Stromal cell of bone marrow (primary cell): ENCODE results near the gene MON2.
"Not testable (repeated sequence)": the region's sequence is repeated elsewhere in the genome, so short reads cannot be mapped to it uniquely, and the experiment has no call there.

Experiments
- DNase-seq: peaks from one replicate; pipeline ENCODE4 v3.0.0-alpha.2; 2012; ENCODE audit warnings: low read depth

Gene MON2

DNA sequence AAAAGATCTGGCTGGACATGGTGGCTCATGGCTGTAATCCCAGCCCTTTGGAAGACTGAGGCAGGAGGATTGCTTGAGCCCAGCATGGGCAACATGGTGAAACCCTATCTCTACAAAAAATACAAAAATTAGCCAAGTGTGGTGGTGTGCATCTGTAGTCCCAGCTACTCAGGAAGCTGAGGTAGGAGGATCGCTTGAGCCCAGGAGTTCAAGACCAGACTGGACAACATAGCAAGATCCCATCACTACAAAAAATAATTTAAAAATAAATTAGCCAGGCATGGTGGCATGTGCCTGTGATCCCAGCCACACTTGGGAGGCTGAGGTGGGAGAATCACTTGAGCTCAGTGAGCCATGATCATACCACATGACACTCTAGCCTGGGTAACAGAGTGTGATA lies 92.7 kb downstream of the MON2 start:
- DNase-seq, result not testable (repeated sequence)

DNA sequence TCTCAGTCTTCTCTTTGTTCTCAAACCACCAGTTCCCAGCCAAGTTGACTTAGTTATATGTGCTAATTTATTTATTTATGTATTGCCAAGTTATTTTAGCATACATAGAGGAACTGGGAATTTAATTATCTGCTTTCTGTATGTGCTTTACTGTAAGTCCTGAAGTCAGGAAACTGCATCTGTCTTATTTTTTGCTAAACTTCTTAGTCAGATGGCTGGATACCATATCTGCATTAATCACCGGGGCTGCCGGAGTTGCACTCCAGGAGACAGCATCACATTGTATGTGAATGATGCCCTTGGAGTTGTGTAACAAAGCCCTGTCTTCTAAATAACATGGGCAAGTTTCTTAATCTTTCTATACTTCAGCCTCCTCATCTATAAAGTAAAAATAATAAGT lies 96.2 kb downstream of the MON2 start:
- DNase-seq, result peak; percentile 24

DNA sequence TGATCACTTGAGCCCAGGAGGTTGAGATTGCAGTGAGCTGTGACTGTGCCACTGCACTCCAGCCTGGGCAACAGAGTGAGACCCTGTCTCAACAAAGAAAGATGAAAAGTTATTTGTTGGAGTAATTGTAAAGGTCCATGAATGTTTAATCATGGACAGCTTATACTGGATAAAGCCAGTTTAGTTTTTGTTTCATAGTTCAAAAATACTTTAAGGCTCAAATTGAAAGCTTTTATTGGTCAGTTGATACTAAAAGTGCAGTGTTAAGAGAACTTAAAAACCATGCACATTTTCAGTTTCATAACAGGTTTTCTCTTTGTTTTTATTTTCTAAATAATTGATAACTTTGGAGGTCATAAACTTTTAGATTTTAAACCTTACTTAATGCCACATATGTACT lies 108.4 kb downstream of the MON2 start:
- no peak for DNase-seq

DNA sequence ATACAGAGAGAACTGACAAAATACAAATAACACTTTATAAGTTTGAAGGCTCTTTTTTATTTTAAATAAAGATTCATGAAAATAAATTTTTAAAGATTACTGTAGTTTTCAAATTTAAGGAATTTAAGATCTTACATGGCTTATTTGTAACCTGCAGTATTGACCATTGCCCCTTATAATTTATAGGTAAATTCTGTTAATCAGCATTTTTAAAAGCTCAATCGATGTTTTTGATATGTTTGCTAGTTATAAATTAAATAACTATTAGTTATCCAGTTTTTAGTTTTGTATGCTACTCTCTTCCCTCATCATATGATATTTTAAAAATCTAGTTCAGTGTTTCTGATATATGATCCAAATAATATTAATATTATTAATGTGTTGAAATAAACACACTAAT lies 109.9 kb downstream of the MON2 start:
- no peak for DNase-seq

DNA sequence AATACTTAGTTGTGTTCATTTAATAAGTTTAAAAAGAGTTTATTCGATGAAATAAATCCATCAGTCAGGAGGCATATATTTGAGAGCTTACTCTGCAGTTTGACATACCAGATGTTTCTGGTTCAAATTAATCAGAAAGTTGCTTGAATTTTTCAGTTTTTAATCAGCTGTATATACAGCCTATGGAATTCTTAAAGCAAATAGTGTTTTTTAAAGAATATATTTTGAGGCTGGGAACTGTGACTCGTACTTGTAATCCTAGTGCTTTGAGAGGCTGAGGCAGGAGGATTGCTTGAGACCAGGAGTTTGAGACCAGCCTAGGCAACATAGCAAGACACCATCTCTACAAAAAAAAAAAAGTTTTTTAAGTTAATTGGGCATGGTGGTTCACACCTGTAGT lies 112.1 kb downstream of the MON2 start:
- no peak for DNase-seq

- DNase-seq, result peak; percentile 48
Measured at GRCh38 chr12:62581288-62582064, 114.8 kb downstream of the MON2 start.

DNA sequence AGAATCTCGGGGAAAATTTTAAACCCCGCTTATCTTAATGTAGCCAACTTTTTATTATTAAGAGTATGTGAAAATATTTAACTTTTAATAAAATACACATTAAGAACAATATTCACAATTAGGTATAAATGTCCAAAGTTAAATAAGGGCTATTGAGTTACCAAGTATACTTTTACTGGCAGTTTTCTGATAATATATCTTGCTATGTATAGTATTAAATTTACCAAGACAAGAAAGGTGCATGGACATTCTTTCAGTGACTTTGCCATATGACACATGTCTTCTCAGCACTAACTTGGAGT lies 115.4 kb downstream of the MON2 start:
- DNase-seq, result no peak

- no peak for DNase-seq
Measured at GRCh38 chr12:62584619-62585018, 118.0 kb downstream of the MON2 start.

- DNase-seq, result no peak
Measured at GRCh38 chr12:62586850-62587249, 120.2 kb downstream of the MON2 start.

GRCh38 chr12:62588916-62589315 lies 122.3 kb downstream of the MON2 start:
- DNase-seq, result no peak

DNA sequence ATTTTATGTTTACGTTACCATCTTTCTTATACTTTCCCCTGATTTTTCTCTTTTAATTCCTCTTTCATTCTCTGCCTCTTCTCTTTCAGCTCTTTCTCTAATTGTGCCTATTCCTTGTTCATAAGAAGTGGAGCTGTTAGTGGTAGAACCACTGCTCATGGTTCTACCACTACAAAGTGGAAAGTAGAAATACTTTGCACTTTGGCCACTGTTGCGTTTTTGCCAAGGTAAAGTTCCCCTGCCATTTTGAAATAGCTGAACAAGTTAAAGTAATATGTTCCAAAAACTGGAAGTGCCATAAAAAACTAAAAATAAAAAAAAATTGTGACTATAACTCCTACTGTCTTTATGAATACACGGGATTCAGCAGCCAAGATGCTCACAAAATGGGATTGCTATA lies 130.6 kb downstream of the MON2 start:
- no peak for DNase-seq

GRCh38 chr12:62598846-62599245 lies 132.2 kb downstream of the MON2 start:
- DNase-seq, result no peak

DNA sequence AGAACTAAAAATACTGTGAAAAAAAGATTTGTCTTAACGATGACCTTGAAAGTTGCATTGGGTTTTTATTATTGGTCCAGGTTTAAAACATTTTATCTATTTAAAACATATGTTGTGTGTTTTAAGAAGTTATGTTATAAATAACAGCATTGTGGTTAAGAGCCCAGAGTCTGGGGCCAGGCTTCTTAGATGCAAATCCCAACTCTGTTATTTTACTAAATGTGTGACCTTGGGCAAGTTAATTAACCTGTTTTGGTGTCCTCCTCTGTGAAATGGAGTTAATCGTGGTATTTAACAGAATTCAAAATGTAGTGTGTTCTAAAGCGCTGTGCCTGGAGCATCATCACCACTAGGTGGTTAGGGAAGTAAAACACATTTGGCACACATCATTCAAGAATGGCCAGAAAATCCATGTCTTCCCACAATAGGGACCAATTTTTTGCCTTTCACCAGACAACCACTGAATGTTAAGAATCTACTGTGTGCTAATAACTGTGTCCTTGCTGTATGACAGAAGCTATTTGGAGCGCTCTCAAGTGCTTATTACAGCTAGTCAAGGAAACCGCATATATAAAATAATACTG lies 133.3 kb downstream of the MON2 start:
- no peak for DNase-seq

- no peak for DNase-seq
Measured at GRCh38 chr12:62601765-62602164, 135.1 kb downstream of the MON2 start.

- peak; percentile 79 for DNase-seq
Measured at GRCh38 chr12:62602255-62603060, 135.8 kb downstream of the MON2 start.

- peak; percentile 73 for DNase-seq
Measured at GRCh38 chr12:62603061-62603810, 136.6 kb downstream of the MON2 start.

GRCh38 chr12:62603811-62604098 lies 137.1 kb downstream of the MON2 start:
- DNase-seq, result no peak

GRCh38 chr12:62604373-62604772 lies 137.7 kb downstream of the MON2 start:
- DNase-seq, result no peak

DNA sequence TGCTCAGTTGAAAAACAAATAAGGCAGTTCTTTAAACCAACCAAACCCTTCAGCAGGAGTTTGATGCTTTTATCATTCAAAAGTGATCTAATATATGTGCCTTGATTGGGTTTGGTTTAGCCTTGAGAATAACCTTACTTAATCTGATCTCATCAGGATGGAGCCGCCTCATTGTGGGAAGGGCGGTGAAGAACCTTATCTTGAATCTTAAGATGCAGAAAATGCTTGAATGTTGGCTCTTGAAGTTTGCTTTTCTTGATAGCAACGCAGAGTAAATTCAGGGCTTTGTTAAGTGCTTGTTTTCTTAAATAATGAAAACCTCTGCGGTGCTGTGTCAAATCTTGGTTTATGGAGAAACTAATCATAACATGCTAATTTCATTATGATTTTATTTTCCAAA lies 138.2 kb downstream of the MON2 start:
- DNase-seq, result no peak

- no peak for DNase-seq
Measured at GRCh38 chr12:62605981-62606380, 139.4 kb downstream of the MON2 start.

GRCh38 chr12:62606654-62607053 lies 140.0 kb downstream of the MON2 start:
- no peak for DNase-seq

GRCh38 chr12:62613081-62613480 lies 146.5 kb downstream of the MON2 start:
- DNase-seq, result no peak

DNA sequence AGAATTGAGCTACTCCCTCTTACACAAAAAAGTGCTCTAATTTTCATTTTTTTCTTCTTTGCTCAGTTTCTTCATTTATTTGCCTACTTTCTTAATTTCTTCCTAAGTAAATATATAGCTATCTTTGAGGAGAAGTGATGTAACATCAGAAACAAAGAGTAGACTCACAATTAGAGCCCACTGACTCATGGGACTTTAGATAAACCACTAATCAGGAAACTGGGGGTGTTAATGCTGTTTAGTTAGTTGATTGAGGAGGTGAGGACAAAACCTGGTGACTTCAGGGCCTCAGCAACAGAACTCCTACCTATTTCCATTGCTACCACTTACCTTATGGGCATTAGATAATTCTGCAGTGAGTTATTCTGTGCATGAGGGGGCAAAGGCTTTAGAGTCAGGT lies 151.7 kb downstream of the MON2 start:
- no peak for DNase-seq
